ENCODE data around the gene CUL3. TPM values are rescaled to one million over a fixed set of nuclear protein-coding genes. Genes with fewer than 3 reads are reported as not detected.

The CUL3 gene
- total RNA-seq, 1 donor from 2014 or later = 104 TPM

GRCh38 chr2:224601923-224602322 lies 16.8 kb upstream of the CUL3 start:
- peaks cover 3% of the 10 kb centered on the region for H3K9me3 Mint-ChIP-seq (ENCODE audit: low read depth)
- H3K27me3 Mint-ChIP-seq = no peaks in the 10 kb centered on the region
- TF ChIP-seq CTCF (IDR thresholded peaks at IDR 0.05; ENCODE audit: unreplicated experiment) = no peak
- no peak overlapping the region for H3K4me3 Mint-ChIP-seq (ENCODE audit: low read depth)
- no peak overlapping the region for H3K27ac Mint-ChIP-seq
- H3K36me3 Mint-ChIP-seq (ENCODE audit: insufficient read depth) = no peaks in the 10 kb centered on the region
- no peaks in the 10 kb centered on the region for H3K4me1 Mint-ChIP-seq (ENCODE audit: low read depth)
- DNase-seq (ENCODE audit: low spot score, unreplicated experiment) = no peak

GRCh38 chr2:224598678-224599077 lies 13.5 kb upstream of the CUL3 start:
- no peak overlapping the region for H3K4me3 Mint-ChIP-seq (ENCODE audit: low read depth)
- no peaks in the 10 kb centered on the region for H3K27me3 Mint-ChIP-seq
- no peaks in the 10 kb centered on the region for H3K36me3 Mint-ChIP-seq (ENCODE audit: insufficient read depth)
- no peaks in the 10 kb centered on the region for H3K4me1 Mint-ChIP-seq (ENCODE audit: low read depth)
- no peak overlapping the region for H3K27ac Mint-ChIP-seq
- no peaks in the 10 kb centered on the region for H3K9me3 Mint-ChIP-seq (ENCODE audit: low read depth)
- no peak for TF ChIP-seq CTCF (IDR thresholded peaks at IDR 0.05; ENCODE audit: unreplicated experiment)
- DNase-seq (ENCODE audit: low spot score, unreplicated experiment) = no peak

DNA sequence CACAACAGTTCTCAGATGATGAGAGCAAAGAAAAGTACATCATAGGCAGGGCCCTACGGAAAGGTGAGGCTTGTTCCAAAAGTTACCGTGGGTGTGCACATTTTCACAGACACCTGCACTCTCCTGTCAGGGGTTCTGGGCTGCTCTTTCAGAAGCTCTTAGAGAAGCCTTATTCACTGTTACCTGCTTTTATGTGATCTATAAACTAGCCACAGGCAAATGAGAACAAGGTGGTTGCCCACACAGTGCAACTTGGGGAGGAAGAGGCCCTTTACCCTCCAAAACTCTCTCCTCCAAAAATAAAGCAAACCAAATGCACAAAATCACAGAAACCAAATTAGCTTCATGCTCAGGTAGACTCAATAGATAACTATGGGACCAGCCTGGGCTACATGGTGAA lies 11.1 kb upstream of the CUL3 start:
- TF ChIP-seq CTCF (IDR thresholded peaks at IDR 0.05; ENCODE audit: unreplicated experiment) = no peak
- H3K36me3 Mint-ChIP-seq (ENCODE audit: insufficient read depth) = no peaks in the 10 kb centered on the region
- H3K27me3 Mint-ChIP-seq = no peaks in the 10 kb centered on the region
- no peak overlapping the region for H3K4me3 Mint-ChIP-seq (ENCODE audit: low read depth)
- DNase-seq (ENCODE audit: low spot score, unreplicated experiment) = no peak
- H3K27ac Mint-ChIP-seq = no peak overlapping the region
- peaks cover 3% of the 10 kb centered on the region for H3K9me3 Mint-ChIP-seq (ENCODE audit: low read depth)
- no peaks in the 10 kb centered on the region for H3K4me1 Mint-ChIP-seq (ENCODE audit: low read depth)

DNA sequence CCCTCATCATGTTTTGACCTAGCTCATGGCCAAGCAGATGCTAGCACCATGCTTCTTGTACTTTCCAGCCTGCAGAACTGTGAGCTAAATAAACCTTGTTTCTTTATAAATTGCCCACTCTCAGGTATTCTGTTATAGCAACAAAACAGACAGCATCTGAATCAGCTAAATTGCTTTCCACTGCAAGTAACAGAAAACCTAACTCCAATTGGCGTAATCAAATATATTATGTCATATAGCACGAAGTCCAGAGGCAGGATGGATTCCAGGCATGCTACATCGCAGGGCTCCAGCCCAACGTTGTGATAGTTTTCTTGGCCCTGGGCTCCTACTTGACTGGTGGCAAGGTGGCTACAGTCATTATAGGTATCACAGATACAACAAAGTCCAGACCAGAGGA lies 10.4 kb upstream of the CUL3 start:
- TF ChIP-seq CTCF (IDR thresholded peaks at IDR 0.05; ENCODE audit: unreplicated experiment) = no peak
- DNase-seq (ENCODE audit: low spot score, unreplicated experiment) = no peak
- Mint-ChIP-seq H3K36me3 (ENCODE audit: insufficient read depth) (no peaks in the 10 kb centered on the region), H3K27me3 (no peaks in the 10 kb centered on the region), H3K4me3 (ENCODE audit: low read depth) (no peak overlapping the region), H3K9me3 (ENCODE audit: low read depth) (peaks cover 3% of the 10 kb centered on the region), H3K4me1 (ENCODE audit: low read depth) (no peaks in the 10 kb centered on the region), H3K27ac (no peak overlapping the region)

DNA sequence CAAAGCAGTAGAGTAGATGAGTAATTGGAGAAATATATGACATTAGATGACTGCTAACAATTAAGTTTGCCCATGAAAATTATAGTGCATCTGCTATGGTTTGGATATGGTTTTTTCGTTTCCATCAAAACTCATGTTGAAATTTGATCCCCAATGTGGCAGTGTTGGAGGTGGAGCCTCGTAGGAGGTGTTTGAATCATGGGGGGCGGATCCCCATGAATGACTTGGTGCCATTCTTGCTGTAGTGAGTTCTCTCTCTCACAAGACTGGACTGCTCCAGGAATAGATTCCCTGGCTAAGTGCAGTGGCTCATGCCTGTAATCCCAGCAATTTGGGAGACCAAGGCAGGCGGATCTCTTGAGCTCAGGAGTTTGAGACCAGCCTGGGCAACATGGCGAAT lies 9.7 kb upstream of the CUL3 start:
- H3K36me3 Mint-ChIP-seq (ENCODE audit: insufficient read depth) = no peaks in the 10 kb centered on the region
- H3K9me3 Mint-ChIP-seq (ENCODE audit: low read depth) = peaks cover 3% of the 10 kb centered on the region

More for the DNA sequence above, 9.7 kb upstream of the CUL3 start:
- Mint-ChIP-seq H3K4me3 (ENCODE audit: low read depth) (no peak overlapping the region), H3K27me3 (no peaks in the 10 kb centered on the region), H3K4me1 (ENCODE audit: low read depth) (no peaks in the 10 kb centered on the region), H3K27ac (no peak overlapping the region)
- DNase-seq (ENCODE audit: low spot score, unreplicated experiment) = no peak
- TF ChIP-seq CTCF (IDR thresholded peaks at IDR 0.05; ENCODE audit: unreplicated experiment) = no peak
